HEK293 (cell line): ENCODE measurements around the gene BCR.

Experiments
- CTCF ChIA-PET: fragments of 350-600 bp; formaldehyde crosslinking; extraction: SDS; loops from one replicate; lab custom pipeline; 2021; ENCODE audit warnings: antibody characterized with exemption; lab: Yijun Ruan, JAX
- POLR2A ChIA-PET: fragments of 300-600 bp; formaldehyde crosslinking; extraction: SDS; loops from one replicate; lab custom pipeline; 2020; ENCODE audit warnings: antibody characterized with exemption, inconsistent platforms; lab: Yijun Ruan, JAX
- H3K27ac ChIP-seq: fragments of 200-500 bp; sonication (Bioruptor generic); 2 replicates; pipeline ENCODE4 v1.5.1; 2014; ENCODE audit warnings: low read depth, low read length, control low read depth, inconsistent platforms; ENCODE audit errors: extremely low read depth
- H3K36me3 ChIP-seq, 2 experiments: fragments of 200-500 bp in 1 of 2; sonication (Bioruptor generic) in 1 of 2; 1 replicate in 1 of 2; 2 replicates in 1 of 2; pipeline ENCODE4 v1.5.1; 2014 to 2017; ENCODE audit warnings: inconsistent platforms in 2 of 2, low read length in 2 of 2; ENCODE audit not compliant: control insufficient read depth in 2 of 2, insufficient read depth in 1 of 2
- H3K4me1 ChIP-seq: fragments of 200-500 bp; sonication (Bioruptor generic); 2 replicates; pipeline ENCODE4 v1.5.1; 2014; ENCODE audit warnings: mild to moderate bottlenecking, low read length, inconsistent platforms; ENCODE audit not compliant: control insufficient read depth, insufficient read depth
- H3K4me3 ChIP-seq: 2 replicates; pipeline ENCODE4 v1.5.1; 2011; ENCODE audit warnings: low read depth, mild to moderate bottlenecking, control low read depth, low read length, moderate library complexity
- H3K9me3 ChIP-seq: fragments of 200-500 bp; sonication (Bioruptor generic); 2 replicates; pipeline ENCODE4 v1.5.1; 2014; ENCODE audit warnings: low read depth, low read length, inconsistent platforms; ENCODE audit not compliant: control insufficient read depth, insufficient read depth
- GLI4 ChIP-seq: fragments of 450-650 bp; formaldehyde crosslinking; IDR thresholded peaks from 2 replicates; pipeline ENCODE4 v1.5.1; 2016; ENCODE audit warnings: missing biosample characterization, missing genetic modification characterization
- MYNN ChIP-seq: fragments of 450-650 bp; formaldehyde crosslinking; IDR thresholded peaks from 2 replicates; pipeline ENCODE4 v1.5.1; 2016; ENCODE audit warnings: missing biosample characterization, missing genetic modification characterization, borderline replicate concordance
- OSR2 ChIP-seq: fragments of 450-650 bp; formaldehyde crosslinking; IDR thresholded peaks from 2 replicates; pipeline ENCODE4 v1.5.1; 2016; ENCODE audit warnings: missing biosample characterization, missing genetic modification characterization
- PRDM2 ChIP-seq: fragments of 450-650 bp; formaldehyde crosslinking; IDR thresholded peaks from 2 replicates; pipeline ENCODE4 v1.5.1; 2016; ENCODE audit warnings: missing biosample characterization, missing genetic modification characterization, borderline replicate concordance
- SETDB1 ChIP-seq: IDR thresholded peaks from one replicate; pipeline ENCODE4 v1.6.1; 2017; ENCODE audit warnings: mild to moderate bottlenecking, low read length, moderate library complexity, mixed read lengths; ENCODE audit not compliant: insufficient read length
- TCF7L2 ChIP-seq: IDR thresholded peaks from 2 replicates; pipeline ENCODE4 v1.6.1; 2011; ENCODE audit warnings: low read depth, mild to moderate bottlenecking, inconsistent platforms, low read length, moderate library complexity, borderline replicate concordance
- YY1 ChIP-seq: fragments of 450-650 bp; formaldehyde crosslinking; IDR thresholded peaks from 2 replicates; pipeline ENCODE4 v1.5.1; 2018; ENCODE audit warnings: missing biosample characterization, missing genetic modification characterization
- ZBTB44 ChIP-seq: fragments of 450-650 bp; IDR thresholded peaks from 2 replicates; pipeline ENCODE4 v1.5.1; 2018; ENCODE audit warnings: missing biosample characterization, mild to moderate bottlenecking, missing genetic modification characterization
- ZNF223 ChIP-seq: fragments of 450-650 bp; formaldehyde crosslinking; IDR thresholded peaks from 2 replicates; pipeline ENCODE4 v1.5.1; 2016; ENCODE audit warnings: missing biosample characterization, missing genetic modification characterization
- ZNF335 ChIP-seq: fragments of 450-650 bp; formaldehyde crosslinking; conservative IDR thresholded peaks from 2 replicates; pipeline ENCODE4 v1.5.1; 2016; ENCODE audit warnings: missing biosample characterization, missing genetic modification characterization
- ZNF354C ChIP-seq: fragments of 450-650 bp; formaldehyde crosslinking; IDR thresholded peaks from 2 replicates; pipeline ENCODE4 v1.5.1; 2016; ENCODE audit warnings: missing biosample characterization, missing genetic modification characterization, low read depth, borderline replicate concordance
- ZNF501 ChIP-seq: fragments of 450-650 bp; formaldehyde crosslinking; IDR thresholded peaks from 2 replicates; pipeline ENCODE4 v1.5.1; 2016; ENCODE audit warnings: missing biosample characterization, missing genetic modification characterization
- ZNF510 ChIP-seq: fragments of 450-650 bp; formaldehyde crosslinking; IDR thresholded peaks from 2 replicates; pipeline ENCODE4 v1.5.1; 2018; ENCODE audit warnings: mild to moderate bottlenecking, missing genetic modification characterization, missing biosample characterization; ENCODE audit not compliant: insufficient replicate concordance
- ZNF518A ChIP-seq: fragments of 450-650 bp; formaldehyde crosslinking; conservative IDR thresholded peaks from 2 replicates; pipeline ENCODE4 v1.5.1; 2016; ENCODE audit warnings: low read depth, missing biosample characterization, missing genetic modification characterization
- ZNF600 ChIP-seq: fragments of 450-650 bp; formaldehyde crosslinking; IDR thresholded peaks from 2 replicates; pipeline ENCODE4 v1.5.1; 2016; ENCODE audit warnings: missing biosample characterization, missing genetic modification characterization
- ZNF654 ChIP-seq: fragments of 450-650 bp; formaldehyde crosslinking; IDR thresholded peaks from 2 replicates; pipeline ENCODE4 v1.5.1; 2016; ENCODE audit warnings: low read depth, missing biosample characterization, missing genetic modification characterization
- ZNF677 ChIP-seq: fragments of 450-650 bp; IDR thresholded peaks from 2 replicates; pipeline ENCODE4 v1.5.0; 2018; ENCODE audit warnings: missing biosample characterization, mild to moderate bottlenecking, missing genetic modification characterization, moderate library complexity
- ZNF791 ChIP-seq: fragments of 450-650 bp; formaldehyde crosslinking; IDR thresholded peaks from 2 replicates; pipeline ENCODE4 v1.5.1; 2016; ENCODE audit warnings: missing biosample characterization, missing genetic modification characterization
- TF ChIP-seq, protein P1 (sequence below): fragments of 450-650 bp; formaldehyde crosslinking; IDR thresholded peaks from 2 replicates; pipeline ENCODE4 v1.5.1; 2016; ENCODE audit warnings: missing biosample characterization, missing genetic modification characterization
- TF ChIP-seq, protein P2 (sequence below): fragments of 450-650 bp; formaldehyde crosslinking; optimal IDR thresholded peaks from 2 replicates; pipeline ENCODE3; 2016; ENCODE audit warnings: missing biosample characterization, mild to moderate bottlenecking, missing genetic modification characterization

The BCR gene

GRCh38 chr22:23237841-23238240, 57.5 kb downstream of the BCR start:
- H3K4me3 ChIP-seq, result no peak overlapping the region
- ChIA-PET POLR2A (interaction anchor here (1.1 kb wide), 1 partner anchor 11 kb away, joined by 3 read pairs; no protein-coding TSS in a partner anchor), CTCF (interaction anchor here (1.4 kb wide), 1 partner anchor 44 kb away, joined by 4 read pairs; no protein-coding TSS in a partner anchor)
- TF ChIP-seq PRDM2 (tag by site-specific recombination), result no peak
- TF ChIP-seq ZNF501, result no peak
- no peak for TF ChIP-seq ZNF354C
- no peak for TF ChIP-seq ZNF335 (tag by site-specific recombination)
- no peak for TF ChIP-seq ZNF677 (tag by site-specific recombination)
- no peak for TF ChIP-seq ZNF518A (tag by site-specific recombination)
- TF ChIP-seq, protein P1, sequence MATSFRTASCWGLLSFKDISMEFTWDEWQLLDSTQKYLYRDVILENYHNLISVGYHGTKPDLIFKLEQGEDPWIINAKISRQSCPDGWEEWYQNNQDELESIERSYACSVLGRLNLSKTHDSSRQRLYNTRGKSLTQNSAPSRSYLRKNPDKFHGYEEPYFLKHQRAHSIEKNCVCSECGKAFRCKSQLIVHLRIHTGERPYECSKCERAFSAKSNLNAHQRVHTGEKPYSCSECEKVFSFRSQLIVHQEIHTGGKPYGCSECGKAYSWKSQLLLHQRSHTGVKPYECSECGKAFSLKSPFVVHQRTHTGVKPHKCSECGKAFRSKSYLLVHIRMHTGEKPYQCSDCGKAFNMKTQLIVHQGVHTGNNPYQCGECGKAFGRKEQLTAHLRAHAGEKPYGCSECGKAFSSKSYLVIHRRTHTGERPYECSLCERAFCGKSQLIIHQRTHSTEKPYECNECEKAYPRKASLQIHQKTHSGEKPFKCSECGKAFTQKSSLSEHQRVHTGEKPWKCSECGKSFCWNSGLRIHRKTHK (tag by site-specific recombination), result no peak
- no peak for TF ChIP-seq ZNF223 (tag by site-specific recombination)
- TF ChIP-seq ZNF600, result no peak
- TF ChIP-seq, protein P2, sequence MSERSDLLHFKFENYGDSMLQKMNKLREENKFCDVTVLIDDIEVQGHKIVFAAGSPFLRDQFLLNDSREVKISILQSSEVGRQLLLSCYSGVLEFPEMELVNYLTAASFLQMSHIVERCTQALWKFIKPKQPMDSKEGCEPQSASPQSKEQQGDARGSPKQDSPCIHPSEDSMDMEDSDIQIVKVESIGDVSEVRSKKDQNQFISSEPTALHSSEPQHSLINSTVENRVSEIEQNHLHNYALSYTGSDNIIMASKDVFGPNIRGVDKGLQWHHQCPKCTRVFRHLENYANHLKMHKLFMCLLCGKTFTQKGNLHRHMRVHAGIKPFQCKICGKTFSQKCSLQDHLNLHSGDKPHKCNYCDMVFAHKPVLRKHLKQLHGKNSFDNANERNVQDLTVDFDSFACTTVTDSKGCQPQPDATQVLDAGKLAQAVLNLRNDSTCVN (tag by site-specific recombination), result no peak
- no peak for TF ChIP-seq MYNN (tag by site-specific recombination)
- no peak for TF ChIP-seq ZNF791 (tag by site-specific recombination)
- TF ChIP-seq GLI4 (tag by site-specific recombination), result no peak
- no peak for TF ChIP-seq ZBTB44 (tag by site-specific recombination)
- TF ChIP-seq OSR2 (tag by site-specific recombination), result no peak
- TF ChIP-seq SETDB1, result no peak
- no peak for TF ChIP-seq YY1 (tag by site-specific recombination)
- TF ChIP-seq TCF7L2, result no peak
- TF ChIP-seq ZNF654, result no peak
- TF ChIP-seq ZNF510, result no peak
- H3K36me3 ChIP-seq, result peaks cover 0 to 7% of the 10 kb centered on the region in 2 experiments; a peak in 1 of 3 replicates
- no peaks in the 10 kb centered on the region for H3K4me1 ChIP-seq
- H3K27ac ChIP-seq, result no peak overlapping the region
- H3K9me3 ChIP-seq, result no peaks in the 10 kb centered on the region
